ENCODE data around the gene ST6GALNAC5.
"Not testable (repeated sequence)": the region's sequence is repeated elsewhere in the genome, so short reads cannot be mapped to it uniquely, and the experiment has no call there.

The ST6GALNAC5 gene

GRCh38 chr1:76867342-76868130, at the start of gene ST6GALNAC5:
TSS of gene ST6GALNAC5 (plus strand) at chr1:76867480.
- DNase-seq = peak; percentile 58

DNA sequence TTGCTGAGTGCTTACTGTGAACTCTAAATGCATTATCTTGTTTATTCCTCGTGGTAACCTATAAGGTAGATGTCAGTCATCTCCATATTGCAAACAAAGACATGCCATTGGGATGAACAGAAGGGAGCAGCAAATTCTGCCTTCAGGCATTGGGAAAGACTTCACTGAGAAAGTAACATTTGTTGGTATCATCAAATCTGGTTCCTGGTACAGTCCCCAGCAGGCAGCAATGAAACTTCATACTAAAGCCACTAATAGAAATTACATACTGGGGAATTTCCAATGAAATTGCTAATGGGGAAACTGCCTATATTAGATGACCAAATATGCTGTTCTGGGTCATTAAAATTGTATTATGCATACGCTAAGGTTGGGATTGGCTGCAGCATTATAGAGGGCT, 47.3 kb upstream of the ST6GALNAC5 start:
- no peak for DNase-seq

DNA sequence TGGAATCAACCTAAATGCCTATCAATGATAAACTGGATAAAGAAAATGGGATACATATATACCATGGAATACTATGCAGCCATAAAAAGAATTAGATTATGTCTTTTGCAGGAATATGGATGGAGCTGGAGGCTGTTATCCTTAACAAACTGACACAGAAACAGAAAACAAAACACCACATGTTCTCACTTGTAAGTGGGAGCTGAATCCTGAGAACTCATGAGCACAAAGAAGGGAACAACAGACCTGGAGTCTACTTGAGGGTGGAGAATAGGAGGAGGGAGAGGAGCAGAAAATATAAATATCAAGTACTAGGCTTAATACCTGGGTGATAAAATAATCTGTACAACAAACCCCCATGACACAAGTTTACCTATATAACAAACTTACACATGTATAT, 44.3 kb upstream of the ST6GALNAC5 start:
- not testable (repeated sequence) for DNase-seq

- no peak for DNase-seq
Measured at GRCh38 chr1:76824106-76824505, 43.2 kb upstream of the ST6GALNAC5 start.

DNA sequence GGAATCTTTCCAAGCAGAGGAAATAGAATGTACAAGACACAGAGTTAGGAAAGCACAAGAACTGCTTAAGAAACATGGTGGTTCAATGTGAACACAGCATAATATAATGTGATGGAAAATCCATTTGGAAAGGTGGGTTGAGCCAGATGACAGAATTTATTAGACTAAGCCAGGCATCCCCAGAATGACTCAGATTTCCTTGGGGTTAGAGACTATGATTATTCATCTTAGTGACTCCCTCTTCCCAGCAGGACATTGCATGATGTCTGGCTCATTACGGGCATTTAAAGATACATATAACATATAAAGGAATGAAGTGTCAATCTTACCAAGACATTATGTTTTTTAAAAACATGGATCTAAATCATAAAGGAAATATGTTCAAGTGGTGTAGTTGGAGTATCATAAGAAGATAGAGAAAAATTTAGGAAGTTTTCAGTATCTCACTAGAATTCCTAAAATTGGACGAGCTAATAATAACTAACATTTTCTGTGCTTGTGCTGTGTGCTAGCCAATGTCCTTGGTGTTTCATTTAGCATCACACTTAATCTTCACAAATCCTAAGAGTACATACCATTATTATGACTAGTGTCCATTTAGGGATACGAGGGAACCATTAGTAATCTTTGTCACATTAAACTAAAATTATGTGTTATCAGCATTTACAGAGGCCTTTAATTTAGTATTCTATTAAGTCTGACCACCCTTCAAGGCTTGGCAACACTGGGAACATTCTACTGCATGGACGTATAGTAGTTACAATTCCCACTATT, 41.0 kb upstream of the ST6GALNAC5 start:
- no peak for DNase-seq

DNA sequence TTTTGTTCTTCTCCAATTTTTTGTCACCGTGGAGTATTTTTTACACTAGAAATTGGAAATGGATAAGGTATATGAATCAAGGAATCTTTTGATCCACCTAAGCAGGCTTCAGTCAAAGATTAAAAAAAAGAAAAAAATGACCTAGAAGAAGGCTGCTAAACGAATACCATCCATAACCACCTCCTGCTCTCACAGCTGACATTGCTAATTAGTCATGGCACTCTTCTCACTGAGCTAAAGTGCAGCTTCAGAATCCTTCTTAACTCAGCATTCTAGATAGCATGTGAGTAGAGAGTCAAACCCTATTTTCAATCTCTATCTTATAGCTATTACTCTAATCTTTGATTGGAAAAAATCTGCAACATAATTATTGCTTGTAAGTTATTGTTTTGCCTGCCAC, 40.2 kb upstream of the ST6GALNAC5 start:
- DNase-seq = no peak

GRCh38 chr1:76830373-76830772, 36.9 kb upstream of the ST6GALNAC5 start:
- DNase-seq = no peak

- DNase-seq = no peak
Measured at GRCh38 chr1:76832521-76832920, 34.8 kb upstream of the ST6GALNAC5 start.

GRCh38 chr1:76833151-76833550, 34.1 kb upstream of the ST6GALNAC5 start:
- DNase-seq = no peak

DNA sequence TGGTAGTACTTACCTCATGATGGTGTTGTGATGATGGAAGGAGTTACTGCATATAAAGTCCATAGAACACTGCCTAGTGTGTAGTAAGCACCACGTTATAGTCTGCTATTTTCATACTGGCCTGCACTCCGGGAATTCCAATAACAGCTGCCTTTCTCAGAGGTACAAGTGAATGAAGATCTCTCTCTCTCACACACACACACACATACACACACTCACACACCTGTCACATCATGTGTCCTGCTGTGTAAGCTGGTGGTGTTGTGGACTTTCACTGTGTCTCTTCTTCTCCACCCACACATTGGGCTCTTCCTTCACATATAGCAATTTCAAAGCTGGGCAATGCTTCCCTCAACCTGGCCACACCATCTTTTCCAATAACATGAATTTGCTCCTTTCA, 33.4 kb upstream of the ST6GALNAC5 start:
- no peak for DNase-seq

DNA sequence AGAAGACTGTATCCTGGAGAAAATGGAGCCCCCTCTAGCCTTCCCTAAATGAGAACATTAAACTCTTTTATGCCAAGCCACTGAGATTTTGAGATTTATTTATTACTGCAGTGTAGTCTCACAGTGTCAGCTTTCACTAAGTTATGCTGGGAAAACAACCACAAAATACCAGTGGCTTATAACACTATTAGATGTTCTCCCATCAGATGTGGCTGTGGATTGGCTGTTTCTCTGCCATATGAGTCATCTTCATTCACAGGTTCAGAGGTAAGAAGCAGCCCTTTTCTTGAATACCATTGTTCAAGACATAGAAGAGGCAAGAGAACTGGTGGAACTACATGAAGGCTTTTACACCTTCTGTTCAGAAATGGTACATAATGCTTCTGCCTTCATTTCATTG, 32.1 kb upstream of the ST6GALNAC5 start:
- no peak for DNase-seq

DNA sequence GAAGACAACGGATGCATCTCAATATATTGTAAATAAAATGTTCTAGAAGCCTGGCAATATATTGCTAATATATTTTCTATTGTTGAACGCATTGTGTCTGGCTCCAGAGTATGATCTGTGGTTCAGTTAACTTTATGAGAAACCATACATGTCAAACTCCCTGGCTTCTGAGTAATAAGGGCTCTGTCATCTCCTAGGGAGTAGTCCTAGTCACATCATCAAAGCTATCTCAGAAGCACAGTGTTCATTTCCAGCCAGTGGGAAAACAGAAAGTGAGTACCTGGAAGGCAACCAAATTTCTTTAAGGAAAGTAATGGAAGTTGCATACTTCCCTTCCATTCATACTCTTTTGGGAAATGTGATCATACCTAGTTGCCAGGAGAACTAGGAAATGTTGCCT, 27.0 kb upstream of the ST6GALNAC5 start:
- DNase-seq = no peak

DNA sequence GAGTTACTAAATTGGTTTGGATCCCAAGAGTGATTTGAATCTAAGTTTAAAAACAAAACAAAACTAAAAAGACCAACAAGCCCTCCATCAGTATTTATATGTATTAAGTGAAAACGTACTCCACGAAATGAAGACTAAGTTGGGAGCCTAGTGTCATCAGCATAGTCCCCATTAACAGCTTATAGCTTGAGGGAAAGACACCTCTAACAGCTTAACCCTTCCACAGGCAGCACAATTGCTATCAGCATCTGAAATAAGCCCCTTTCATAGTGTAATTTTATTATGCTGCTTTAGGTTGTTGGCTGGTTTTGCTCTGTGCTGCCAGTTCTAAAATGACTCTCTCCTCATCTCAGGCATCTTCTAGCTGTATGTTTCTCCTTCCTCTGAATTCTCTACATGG, 25.8 kb upstream of the ST6GALNAC5 start:
- no peak for DNase-seq

- no peak for DNase-seq
Measured at GRCh38 chr1:76843821-76844464, 23.3 kb upstream of the ST6GALNAC5 start.

DNA sequence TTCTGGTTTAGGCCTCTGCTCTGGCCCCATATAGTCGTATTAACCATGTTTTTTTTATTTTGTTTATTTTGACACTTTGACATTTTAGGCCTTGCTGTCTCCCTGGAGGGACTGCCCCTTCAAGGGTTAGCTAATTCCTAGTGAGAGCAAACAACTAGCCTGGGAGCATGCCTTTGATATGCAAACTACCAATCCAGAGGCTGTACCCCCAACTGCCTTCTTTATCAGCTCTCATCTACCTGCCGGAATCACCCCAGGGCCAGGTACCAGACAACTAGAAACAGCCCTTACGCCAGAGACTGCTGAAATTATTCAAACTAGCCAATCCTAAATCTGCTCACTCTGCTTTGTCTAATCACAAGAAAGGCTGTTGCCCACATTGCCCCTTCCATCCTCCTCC, 13.0 kb upstream of the ST6GALNAC5 start:
- no peak for DNase-seq

- no peak for DNase-seq
Measured at GRCh38 chr1:76856104-76856503, 11.2 kb upstream of the ST6GALNAC5 start.

GRCh38 chr1:76857138-76857537, 10.1 kb upstream of the ST6GALNAC5 start:
- peak; percentile 45 for DNase-seq

GRCh38 chr1:76857973-76858372, 9.3 kb upstream of the ST6GALNAC5 start:
- DNase-seq = peak; percentile 49

DNA sequence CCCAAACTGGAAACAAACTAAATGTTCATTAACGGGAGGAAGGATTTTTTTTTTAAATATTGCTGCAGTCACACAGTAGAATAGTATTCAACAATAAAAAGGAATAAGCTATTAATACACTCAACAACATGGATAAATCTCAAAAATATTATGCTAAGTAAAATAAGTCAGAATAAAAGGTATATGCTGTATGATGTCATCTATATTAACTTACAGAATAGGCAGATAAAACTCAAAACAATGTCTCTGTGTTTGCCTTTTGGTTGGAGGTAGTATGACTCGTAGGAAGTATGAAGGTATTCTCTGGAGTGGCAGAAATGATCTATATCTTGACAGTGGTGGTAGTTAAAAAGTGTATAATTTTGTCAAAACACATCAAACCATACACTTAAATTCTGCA, 6.1 kb upstream of the ST6GALNAC5 start:
- DNase-seq = no peak

- DNase-seq = no peak
Measured at GRCh38 chr1:76862447-76862846, 4.8 kb upstream of the ST6GALNAC5 start.

DNA sequence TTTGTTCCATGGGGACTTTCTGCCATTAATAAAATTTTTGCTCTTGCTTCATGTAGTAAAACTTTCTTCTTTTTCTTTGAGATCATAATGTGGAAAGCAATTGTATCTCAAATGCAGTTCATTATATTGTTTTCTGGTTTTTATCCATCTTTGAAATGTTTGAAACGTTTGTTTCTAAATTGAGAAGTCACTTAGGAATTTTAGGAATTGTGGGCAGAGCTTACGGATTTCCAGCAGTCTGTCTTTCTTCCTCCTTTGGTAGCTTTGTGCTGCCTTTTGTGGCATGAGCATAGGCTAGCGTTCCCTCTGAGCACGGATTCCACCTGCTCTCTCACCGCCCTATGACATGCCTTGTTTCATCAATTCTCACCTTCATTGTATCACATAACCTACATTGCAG, 2.9 kb upstream of the ST6GALNAC5 start:
- no peak for DNase-seq

DNA sequence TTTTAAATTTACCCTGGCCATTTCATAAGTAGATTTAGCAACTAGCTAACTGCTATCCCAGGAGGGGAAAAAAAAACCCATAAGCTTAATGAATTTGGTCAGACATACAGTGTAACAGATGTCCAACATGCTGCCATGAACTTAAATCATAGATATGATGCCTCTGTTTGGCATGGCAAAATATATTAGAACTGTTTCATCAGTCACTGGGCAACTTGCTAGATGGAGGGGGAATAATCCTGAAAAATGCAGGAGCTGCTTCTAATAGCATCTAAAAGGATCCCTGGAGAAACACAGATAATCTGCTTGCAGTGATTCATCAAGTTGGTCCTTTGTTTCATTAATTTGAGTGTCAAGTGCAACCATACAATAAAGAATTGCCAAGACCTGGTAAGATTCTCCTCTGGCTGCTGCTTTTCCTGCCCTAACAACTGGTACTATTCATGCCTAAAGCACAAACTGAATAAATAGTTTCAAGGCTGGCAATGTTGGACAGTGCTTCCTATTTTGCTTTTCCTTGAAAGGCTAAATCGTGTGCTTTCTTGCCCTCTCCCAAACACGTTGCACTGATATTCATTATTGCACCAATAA, 1.5 kb upstream of the ST6GALNAC5 start:
- DNase-seq = no peak

- DNase-seq = no peak
Measured at GRCh38 chr1:76866566-76866965, 714 bp upstream of the ST6GALNAC5 start.

All from NCI-H510A treated with DMSO at 0.1 percent for 48 hours (cell line).